ENCODE measurements around the gene PPP1R14C. TPM values are rescaled to one million over a fixed set of nuclear protein-coding genes. Genes with fewer than 3 reads are reported as not detected.

Gene PPP1R14C
- total RNA-seq, 8 experiments from 2014 or later = 6.5 to 66.6 (median 13.8) TPM

DNA sequence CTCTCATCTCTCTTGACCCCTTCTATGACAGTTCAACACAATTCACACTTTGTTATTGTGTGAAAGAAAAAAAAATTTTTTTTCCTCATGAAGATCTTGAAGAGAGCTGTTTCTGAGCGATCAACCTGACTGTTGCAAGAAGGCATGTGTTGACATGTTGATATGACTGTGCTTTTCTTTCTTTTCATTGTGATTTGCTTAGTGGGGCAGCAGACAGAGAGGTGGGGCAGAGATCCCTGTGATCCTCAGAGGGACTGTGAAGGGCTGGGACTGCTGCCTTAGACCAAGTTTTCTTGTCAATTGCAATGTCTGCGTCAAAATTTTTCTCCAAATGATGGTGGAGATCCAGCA, 155.2 kb downstream of the PPP1R14C start:
- in situ Hi-C loops (cut with MboI; ENCODE audit: low pct_unique_long_range_greater_than_20kb in 2 of 9, low sequenced_read_pairs in 9 of 9, unreplicated experiment in 9 of 9) = no loop called here
- no peak overlapping the region for H3K4me3 ChIP-seq
- 57 to 100% (median 98%) methylated on average over 1 to 2 of the region's 2 CpGs; no CpG with 5 or more reads in 2 of the 10 experiments for WGBS, 10 experiments
- H3K4me1 ChIP-seq (replicated peaks in 1 of 2) = peaks cover 16 to 23% of the 10 kb centered on the region in 2 donors
- peak overlapping the region in 1 of 2 donors; percentile 35 for H3K27ac ChIP-seq
- ATAC-seq (replicated peaks in 6 of 8) = peak in 2 of 8 experiments; percentile 3 to 12

DNA sequence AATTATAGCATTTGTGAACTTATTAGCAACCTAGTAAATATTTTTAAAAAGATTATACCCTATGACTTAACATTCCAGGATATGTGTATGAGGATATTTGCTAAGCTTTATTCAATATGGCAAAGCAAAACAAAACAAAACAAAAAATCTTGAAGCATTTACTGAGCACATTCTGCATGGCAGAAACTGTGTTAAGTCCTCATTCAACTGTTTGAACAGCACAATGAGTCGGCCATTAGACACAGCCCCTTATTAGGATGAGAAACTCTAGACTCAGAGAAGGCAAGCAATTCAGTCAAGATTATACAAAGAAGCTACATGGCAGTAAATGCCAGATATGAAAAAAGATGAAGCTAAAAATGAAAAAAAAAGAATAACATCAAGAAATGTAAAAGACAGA, 155.8 kb downstream of the PPP1R14C start:
- in situ Hi-C loops (cut with MboI; ENCODE audit: low pct_unique_long_range_greater_than_20kb in 2 of 9, low sequenced_read_pairs in 9 of 9, unreplicated experiment in 9 of 9) = no loop called here
- 67 to 100% (median 89%) methylated on average over 1 of the region's 1 CpG for WGBS, 10 experiments
- Histone ChIP-seq H3K4me3 (no peak overlapping the region), H3K4me1 (replicated peaks in 1 of 2) (peaks cover 16 to 20% of the 10 kb centered on the region in 2 donors), H3K27ac (no peak overlapping the region)
- ATAC-seq (replicated peaks in 6 of 8) = no peak

Other genes starting within 250 kb of the PPP1R14C start
- 1 to 10 TPM in 2 of 8 experiments, under 1 TPM in 4, not detected in 2; 0.18 to 3.5 (median 0.51) TPM for gene RAET1E, start 244.9 kb upstream of the PPP1R14C start, total RNA-seq
- gene RAET1G, start 219.9 kb upstream of the PPP1R14C start, total RNA-seq = 1 to 10 TPM in 1 of 8 experiments, under 1 TPM in 2, not detected in 5; 0.18 to 5.2 (median 0.56) TPM
- 10 to 100 TPM in 2 of 8 experiments, 1 to 10 TPM in 4, under 1 TPM in 2; 0.54 to 43.6 (median 3.2) TPM for gene ULBP2, start 201.0 kb upstream of the PPP1R14C start, total RNA-seq
- gene ULBP1, start 179.1 kb upstream of the PPP1R14C start, total RNA-seq = 10 to 100 TPM in 1 of 8 experiments, 1 to 10 TPM in 7; 1.7 to 12.2 (median 4.4) TPM
- 10 to 100 TPM in 1 of 8 experiments, 1 to 10 TPM in 3, not detected in 4; 1.9 to 55.3 (median 4.2) TPM for gene RAET1L, start 117.5 kb upstream of the PPP1R14C start, total RNA-seq
- 10 to 100 TPM in 5 of 8 experiments, 1 to 10 TPM in 3; 5.0 to 43.3 (median 13.1) TPM for gene ULBP3, start 73.9 kb upstream of the PPP1R14C start, total RNA-seq
- under 1 TPM; under 0.01 to 0.38 (median 0.14) TPM for gene IYD, start 226.0 kb downstream of the PPP1R14C start, total RNA-seq

Measured in motor neuron (in vitro differentiated cells).